Duodenal mucosa (tissue), 2 donors: ENCODE measurements around the gene SEPTIN1.
A peak's percentile ranks its signal among the peaks of the same experiment; 100 is the strongest.
"Not testable (repeated sequence)": the region's sequence is repeated elsewhere in the genome, so short reads cannot be mapped to it uniquely, and the experiment has no call there.

ENCODE experiments used
- H3K27ac ChIP-seq: one replicate; pipeline ENCODE4 v1.7.0; 2013; ENCODE audit warnings: low read depth, low read length
- H3K27me3 ChIP-seq, 2 donors: one replicate each; pipeline ENCODE4 v1.7.0; 2013; ENCODE audit warnings: low read length in 2 of 2, control low read depth in 1 of 2; ENCODE audit not compliant: insufficient read depth in 2 of 2, control insufficient read depth in 1 of 2
- H3K36me3 ChIP-seq, 2 donors: one replicate each; pipeline ENCODE4 v1.7.0; 2013; ENCODE audit warnings: low read length in 2 of 2, control low read depth in 1 of 2; ENCODE audit not compliant: insufficient read depth in 2 of 2, control insufficient read depth in 1 of 2
- H3K4me1 ChIP-seq, 2 donors: one replicate each; pipeline ENCODE4 v1.7.0; 2013; ENCODE audit warnings: low read length in 2 of 2, control low read depth in 1 of 2; ENCODE audit not compliant: insufficient read depth in 2 of 2, control insufficient read depth in 1 of 2
- H3K4me3 ChIP-seq, 2 donors: one replicate each; pipeline ENCODE4 v1.7.0; 2013; ENCODE audit warnings: low read length in 2 of 2, low read depth in 1 of 2
- H3K9ac ChIP-seq, 2 donors: one replicate each; pipeline ENCODE4 v1.7.0; 2013; ENCODE audit warnings: low read length in 2 of 2, low read depth in 1 of 2
- H3K9me3 ChIP-seq, 2 donors: one replicate each; pipeline ENCODE4 v1.7.0; 2013; ENCODE audit warnings: low read length in 2 of 2, control low read depth in 1 of 2; ENCODE audit not compliant: control insufficient read depth in 1 of 2

Gene SEPTIN1

DNA sequence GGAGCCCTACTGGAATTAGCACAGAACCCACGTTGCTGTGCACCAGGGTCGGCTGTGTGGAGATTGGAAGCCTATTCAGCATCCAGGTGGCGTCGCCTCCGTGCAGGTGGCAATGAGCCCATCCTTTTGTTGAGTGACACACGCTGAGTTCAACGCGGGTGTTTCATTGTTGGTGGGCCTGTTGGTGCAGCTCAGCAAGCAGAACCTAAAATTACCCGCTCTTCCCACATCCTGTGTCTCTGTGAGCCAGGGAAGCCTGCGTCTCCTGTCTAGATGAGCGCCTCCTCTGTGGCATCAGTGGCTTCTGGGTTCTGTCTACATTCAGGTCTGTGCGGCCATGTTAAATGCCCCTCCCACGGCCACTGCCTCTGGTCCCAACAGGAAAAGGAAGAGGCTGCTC is 41.7 kb downstream of the SEPTIN1 start:
- Histone ChIP-seq H3K36me3 (no peaks in the 10 kb centered on the region), H3K9ac (no peak overlapping the region), H3K27ac (no peak overlapping the region), H3K27me3 (no peaks in the 10 kb centered on the region), H3K9me3 (no peaks in the 10 kb centered on the region), H3K4me3 (no peak overlapping the region), H3K4me1 (peaks cover 6% of the 10 kb centered on the region in 2 donors)

GRCh38 chr16:30338715-30339114 is 43.6 kb downstream of the SEPTIN1 start:
- H3K36me3 ChIP-seq, H3K4me1 ChIP-seq, H3K27me3 ChIP-seq, H3K9me3 ChIP-seq, H3K4me3 ChIP-seq, H3K9ac ChIP-seq, H3K27ac ChIP-seq: not testable (repeated sequence)

- not testable (repeated sequence) for H3K27ac ChIP-seq, H3K4me1 ChIP-seq, H3K9me3 ChIP-seq
Observed at GRCh38 chr16:30337964-30338357, 44.4 kb downstream of the SEPTIN1 start.

GRCh38 chr16:30335598-30336474 is 46.5 kb downstream of the SEPTIN1 start:
- H3K9me3 ChIP-seq = no peaks in the 10 kb centered on the region
- peak overlapping the region; percentile 95 for H3K27ac ChIP-seq
- H3K4me3 ChIP-seq = peak overlapping the region; percentile 72 to 73
- H3K27me3 ChIP-seq = no peaks in the 10 kb centered on the region
- peak overlapping the region in 1 of 2 donors; percentile 60 for H3K9ac ChIP-seq
- H3K4me1 ChIP-seq = peaks cover 7 to 8% of the 10 kb centered on the region in 2 donors
- no peaks in the 10 kb centered on the region for H3K36me3 ChIP-seq

More at GRCh38 chr16:30337964-30338357, 44.4 kb downstream of the SEPTIN1 start:
- H3K4me3 ChIP-seq, H3K36me3 ChIP-seq, H3K27me3 ChIP-seq, H3K9ac ChIP-seq: not testable (repeated sequence)

GRCh38 chr16:30335028-30335597 is 47.2 kb downstream of the SEPTIN1 start:
- not testable (repeated sequence) for H3K36me3 ChIP-seq, H3K4me1 ChIP-seq, H3K9me3 ChIP-seq, H3K27me3 ChIP-seq
- peak overlapping the region in 1 of 2 donors; percentile 66 for H3K9ac ChIP-seq
- peak overlapping the region; percentile 73 to 74 for H3K4me3 ChIP-seq
- peak overlapping the region; percentile 95 for H3K27ac ChIP-seq

- not testable (repeated sequence) for H3K27ac ChIP-seq
Observed at GRCh38 chr16:30334473-30334989, 47.8 kb downstream of the SEPTIN1 start.

More at GRCh38 chr16:30334473-30334989, 47.8 kb downstream of the SEPTIN1 start:
- H3K4me1 ChIP-seq, H3K27me3 ChIP-seq, H3K9me3 ChIP-seq, H3K36me3 ChIP-seq: not testable (repeated sequence)
- Histone ChIP-seq H3K4me3 (peak overlapping the region; percentile 55 to 61), H3K9ac (peak overlapping the region in 1 of 2 donors; percentile 33)
